ENCODE results near the gene MTARC2.

- TF ChIP-seq EP300 (IDR thresholded peaks at IDR 0.05; ENCODE audit: borderline replicate concordance in 1 of 2, control insufficient read depth in 1 of 2, low read depth in 2 of 2, low read length in 2 of 2) (no peak), SREBF2 (IDR thresholded peaks at IDR 0.05; ENCODE audit: low read length) (no peak), ZBTB33 (IDR thresholded peaks at IDR 0.05) (no peak), POLR2AphosphoS5 (IDR thresholded peaks at IDR 0.05; ENCODE audit: low read length) (no peak), RFX5 (IDR thresholded peaks at IDR 0.05; ENCODE audit: low read depth, low read length) (no peak), TAF1 (IDR thresholded peaks at IDR 0.05; ENCODE audit: borderline replicate concordance, low read depth, low read length) (no peak), REST (IDR thresholded peaks at IDR 0.05; ENCODE audit: low read depth, low read length) (no peak), DPF2 (IDR thresholded peaks at IDR 0.05) (no peak), CTCF (IDR thresholded peaks at IDR 0.05 in 2 of 3, conservative IDR thresholded peaks at IDR 0.05 in 1 of 3; ENCODE audit: control insufficient read depth in 2 of 3, extremely low read depth in 1 of 3, insufficient read depth in 1 of 3, low read depth in 3 of 3, low read length in 3 of 3) (no peak), NFYB (IDR thresholded peaks at IDR 0.05; ENCODE audit: insufficient read depth, low read depth, low read length) (no peak), TCF7 (IDR thresholded peaks at IDR 0.05; ENCODE audit: borderline replicate concordance) (no peak), ZNF217 (IDR thresholded peaks at IDR 0.05) (no peak), MYB (IDR thresholded peaks at IDR 0.05; ENCODE audit: borderline replicate concordance, low read depth, low read length) (no peak)
These were observed 35.3 kb downstream of the MTARC2 start for GRCh38 chr1:220783453-220783852.

Measured in GM12878 (cell line).